ENCODE measurements around the gene FBXO2. TPM values are rescaled to one million over a fixed set of nuclear protein-coding genes. Genes with fewer than 3 reads are reported as not detected.

The FBXO2 gene
- total and polyA plus RNA-seq, 3 experiments from 2014 or later: 1.8 to 4.6 (median 2.0) TPM

- H3K27me3 Mint-ChIP-seq: peaks cover 7 to 47% of the 10 kb centered on the region in 2 donors
These were observed 19.6 kb downstream of the FBXO2 start for GRCh38 chr1:11634365-11635192.

GRCh38 chr1:11629184-11630016 lies 24.8 kb downstream of the FBXO2 start:
- Histone ChIP-seq H3K9me3 (ENCODE audit: low read length) (no peaks in the 10 kb centered on the region), H3K4me1 (ENCODE audit: insufficient read depth, low read length) (no peaks in the 10 kb centered on the region), H3K27ac (ENCODE audit: low read depth, low read length) (no peak overlapping the region), H3K36me3 (ENCODE audit: insufficient read depth, low read length) (no peaks in the 10 kb centered on the region), H3K4me3 (ENCODE audit: low read length) (no peak overlapping the region), H3K27me3 (ENCODE audit: insufficient read depth, low read length, poor library complexity, severe bottlenecking) (no peaks in the 10 kb centered on the region)
- Mint-ChIP-seq H3K27me3 (peaks cover 12 to 63% of the 10 kb centered on the region in 2 donors), H3K9me3 (no peaks in the 10 kb centered on the region), H3K4me3 (no peak overlapping the region), H3K27ac (no peak overlapping the region), H3K36me3 (no peaks in the 10 kb centered on the region), H3K4me1 (peaks cover 0 to 1% (median 0%) of the 10 kb centered on the region in 3 donors)
- ChIA-PET POLR2A (no interaction called here), CTCF (interaction anchor here (1.1 kb wide), 1 partner anchor 13 kb away, joined by 3 read pairs; no protein-coding TSS in a partner anchor)
- DNase-seq: no peak

More at GRCh38 chr1:11634365-11635192, 19.6 kb downstream of the FBXO2 start:
- peaks cover 0 to 1% (median 0%) of the 10 kb centered on the region in 3 donors for H3K36me3 Mint-ChIP-seq
- no peak overlapping the region for H3K27ac Mint-ChIP-seq
- ChIA-PET POLR2A (no interaction called here), CTCF (interaction anchor here (0.5 to 1.8 kb wide), 3 partner anchors 8 to 89 kb away, joined by 3 to 7 read pairs (median 3); no protein-coding TSS in a partner anchor)
- Histone ChIP-seq H3K9me3 (ENCODE audit: low read length) (no peaks in the 10 kb centered on the region), H3K27me3 (ENCODE audit: insufficient read depth, low read length, poor library complexity, severe bottlenecking) (no peaks in the 10 kb centered on the region), H3K36me3 (ENCODE audit: insufficient read depth, low read length) (no peaks in the 10 kb centered on the region), H3K27ac (ENCODE audit: low read depth, low read length) (no peak overlapping the region), H3K4me1 (ENCODE audit: insufficient read depth, low read length) (no peaks in the 10 kb centered on the region), H3K4me3 (ENCODE audit: low read length) (no peak overlapping the region)
- H3K4me1 Mint-ChIP-seq: peaks cover 0 to 1% (median 0%) of the 10 kb centered on the region in 3 donors
- no peaks in the 10 kb centered on the region for H3K9me3 Mint-ChIP-seq
- no peak overlapping the region for H3K4me3 Mint-ChIP-seq
- no peak for DNase-seq

- H3K4me1 ChIP-seq (ENCODE audit: insufficient read depth, low read length): no peaks in the 10 kb centered on the region
- no peak overlapping the region for H3K27ac ChIP-seq (ENCODE audit: low read depth, low read length)
- Mint-ChIP-seq H3K4me1 (peaks cover 0 to 1% (median 0%) of the 10 kb centered on the region in 3 donors), H3K4me3 (no peak overlapping the region), H3K36me3 (no peaks in the 10 kb centered on the region), H3K27ac (no peak overlapping the region), H3K27me3 (peaks cover 12 to 62% of the 10 kb centered on the region in 2 donors), H3K9me3 (no peaks in the 10 kb centered on the region)
- no peaks in the 10 kb centered on the region for H3K9me3 ChIP-seq (ENCODE audit: low read length)
- ChIA-PET CTCF (no interaction called here), POLR2A (no interaction called here)
- no peak overlapping the region for H3K4me3 ChIP-seq (ENCODE audit: low read length)
- no peaks in the 10 kb centered on the region for H3K36me3 ChIP-seq (ENCODE audit: insufficient read depth, low read length)
- H3K27me3 ChIP-seq (ENCODE audit: insufficient read depth, low read length, poor library complexity, severe bottlenecking): no peaks in the 10 kb centered on the region
- no peak for DNase-seq
These were observed 25.5 kb downstream of the FBXO2 start for GRCh38 chr1:11628767-11629166.

GRCh38 chr1:11626551-11626950 lies 27.7 kb downstream of the FBXO2 start:
- Mint-ChIP-seq H3K4me1 (peaks cover 0 to 1% (median 0%) of the 10 kb centered on the region in 3 donors), H3K4me3 (no peak overlapping the region), H3K27ac (no peak overlapping the region), H3K27me3 (peaks cover 17 to 75% of the 10 kb centered on the region in 2 donors), H3K36me3 (no peaks in the 10 kb centered on the region), H3K9me3 (no peaks in the 10 kb centered on the region)
- no peaks in the 10 kb centered on the region for H3K4me1 ChIP-seq (ENCODE audit: insufficient read depth, low read length)
- POLR2A ChIA-PET: no interaction called here
- H3K36me3 ChIP-seq (ENCODE audit: insufficient read depth, low read length): no peaks in the 10 kb centered on the region
- no peaks in the 10 kb centered on the region for H3K9me3 ChIP-seq (ENCODE audit: low read length)
- CTCF ChIA-PET: no interaction called here
- no peak for DNase-seq
- no peaks in the 10 kb centered on the region for H3K27me3 ChIP-seq (ENCODE audit: insufficient read depth, low read length, poor library complexity, severe bottlenecking)
- no peak overlapping the region for H3K4me3 ChIP-seq (ENCODE audit: low read length)
- H3K27ac ChIP-seq (ENCODE audit: low read depth, low read length): no peak overlapping the region

- ChIA-PET CTCF (no interaction called here), POLR2A (no interaction called here)
- Histone ChIP-seq H3K4me1 (ENCODE audit: insufficient read depth, low read length) (no peaks in the 10 kb centered on the region), H3K27me3 (ENCODE audit: insufficient read depth, low read length, poor library complexity, severe bottlenecking) (no peaks in the 10 kb centered on the region), H3K4me3 (ENCODE audit: low read length) (no peak overlapping the region), H3K36me3 (ENCODE audit: insufficient read depth, low read length) (no peaks in the 10 kb centered on the region), H3K9me3 (ENCODE audit: low read length) (no peaks in the 10 kb centered on the region), H3K27ac (ENCODE audit: low read depth, low read length) (no peak overlapping the region)
- Mint-ChIP-seq H3K9me3 (no peaks in the 10 kb centered on the region), H3K27ac (no peak overlapping the region), H3K36me3 (no peaks in the 10 kb centered on the region), H3K27me3 (peaks cover 21 to 57% of the 10 kb centered on the region in 2 donors), H3K4me1 (no peaks in the 10 kb centered on the region), H3K4me3 (no peak overlapping the region)
- DNase-seq: no peak
These were observed 30.5 kb downstream of the FBXO2 start for GRCh38 chr1:11623702-11624101.

- H3K4me3 Mint-ChIP-seq: no peak overlapping the region
- ChIA-PET POLR2A (no interaction called here), CTCF (no interaction called here)
- H3K9me3 Mint-ChIP-seq: no peaks in the 10 kb centered on the region
- no peak overlapping the region for H3K4me3 ChIP-seq (ENCODE audit: low read length)
- no peaks in the 10 kb centered on the region for H3K36me3 Mint-ChIP-seq
- no peak for DNase-seq
- no peaks in the 10 kb centered on the region for H3K4me1 ChIP-seq (ENCODE audit: insufficient read depth, low read length)
- H3K27ac Mint-ChIP-seq: no peak overlapping the region
- H3K27ac ChIP-seq (ENCODE audit: low read depth, low read length): no peak overlapping the region
- no peaks in the 10 kb centered on the region for H3K27me3 ChIP-seq (ENCODE audit: insufficient read depth, low read length, poor library complexity, severe bottlenecking)
- H3K36me3 ChIP-seq (ENCODE audit: insufficient read depth, low read length): no peaks in the 10 kb centered on the region
- peaks cover 22 to 59% of the 10 kb centered on the region in 2 donors for H3K27me3 Mint-ChIP-seq
- no peaks in the 10 kb centered on the region for H3K9me3 ChIP-seq (ENCODE audit: low read length)
- H3K4me1 Mint-ChIP-seq: no peaks in the 10 kb centered on the region
These were observed 31.8 kb downstream of the FBXO2 start for GRCh38 chr1:11622398-11622797.

GRCh38 chr1:11620924-11621323 lies 33.3 kb downstream of the FBXO2 start:
- Histone ChIP-seq H3K36me3 (ENCODE audit: insufficient read depth, low read length) (no peaks in the 10 kb centered on the region), H3K4me1 (ENCODE audit: insufficient read depth, low read length) (no peaks in the 10 kb centered on the region), H3K9me3 (ENCODE audit: low read length) (no peaks in the 10 kb centered on the region), H3K27ac (ENCODE audit: low read depth, low read length) (no peak overlapping the region), H3K27me3 (ENCODE audit: insufficient read depth, low read length, poor library complexity, severe bottlenecking) (no peaks in the 10 kb centered on the region), H3K4me3 (ENCODE audit: low read length) (no peak overlapping the region)
- Mint-ChIP-seq H3K4me3 (no peak overlapping the region), H3K27me3 (peaks cover 24 to 61% of the 10 kb centered on the region in 2 donors), H3K27ac (no peak overlapping the region), H3K4me1 (no peaks in the 10 kb centered on the region), H3K36me3 (no peaks in the 10 kb centered on the region), H3K9me3 (no peaks in the 10 kb centered on the region)
- ChIA-PET POLR2A (no interaction called here), CTCF (no interaction called here)
- DNase-seq: no peak

GRCh38 chr1:11620405-11620804 lies 33.8 kb downstream of the FBXO2 start:
- DNase-seq: no peak
- Mint-ChIP-seq H3K36me3 (no peaks in the 10 kb centered on the region), H3K4me1 (no peaks in the 10 kb centered on the region), H3K4me3 (no peak overlapping the region), H3K9me3 (no peaks in the 10 kb centered on the region), H3K27me3 (peaks cover 21 to 58% of the 10 kb centered on the region in 2 donors), H3K27ac (no peak overlapping the region)
- Histone ChIP-seq H3K27me3 (ENCODE audit: insufficient read depth, low read length, poor library complexity, severe bottlenecking) (no peaks in the 10 kb centered on the region), H3K36me3 (ENCODE audit: insufficient read depth, low read length) (no peaks in the 10 kb centered on the region), H3K4me1 (ENCODE audit: insufficient read depth, low read length) (no peaks in the 10 kb centered on the region), H3K27ac (ENCODE audit: low read depth, low read length) (no peak overlapping the region), H3K4me3 (ENCODE audit: low read length) (no peak overlapping the region), H3K9me3 (ENCODE audit: low read length) (no peaks in the 10 kb centered on the region)
- CTCF ChIA-PET: no interaction called here
- POLR2A ChIA-PET: no interaction called here

Data from CD8-positive, alpha-beta memory T cell (primary cell).